Fibroblast of lung (primary cell): Measurements from ENCODE around the gene ELP4.

Experiments used
- CTCF ChIP-seq, 2 donors: IDR thresholded peaks in 1 of 2; conservative IDR thresholded peaks in 1 of 2; 1 replicate in 1 of 2; 2 replicates in 1 of 2; pipeline ENCODE4 v1.5.1; 2011 to 2012; ENCODE audit warnings: low read length in 2 of 2, control low read depth in 1 of 2, inconsistent platforms in 1 of 2, low read depth in 1 of 2, mild to moderate bottlenecking in 1 of 2
- EZH2 ChIP-seq: IDR thresholded peaks from 2 replicates; pipeline ENCODE4 v1.5.1; 2012; ENCODE audit warnings: low read length, control low read depth, mild to moderate bottlenecking; ENCODE audit errors: missing control alignments

- TF ChIP-seq CTCF (conservative IDR thresholded peaks at IDR 0.05 in 1 of 2, IDR thresholded peaks at IDR 0.05 in 1 of 2; ENCODE audit: low read depth in 1 of 2, low read length in 2 of 2) (no peak), EZH2 (no peak)
These were observed 171.2 kb downstream of the ELP4 start for GRCh38 chr11:31680770-31681169.
